Subcutaneous adipose tissue (tissue), 4 donors: ENCODE results near the gene RFT1. TPM values are rescaled to one million over a fixed set of nuclear protein-coding genes. Genes with fewer than 3 reads are reported as not detected.

Experiments
- total RNA-seq, 4 donors: library from RNA; depleted of rRNA; stranded (reverse); fragments of >200 nt; gene quantifications; one replicate each; pipeline ENCODE4 v1.1.0, GENCODE V29; 2016
- TF ChIP-seq, protein P1 (sequence below): fragments of 450-650 bp; IDR thresholded peaks from one replicate; pipeline ENCODE4 v1.5.1; 2016; ENCODE audit warnings: low read depth, mild to moderate bottlenecking, control low read depth, antibody characterized with exemption, moderate library complexity

RFT1 gene
- total RNA-seq, 4 donors from 2014 or later: 8.1 to 12.7 (median 10.7) TPM

DNA sequence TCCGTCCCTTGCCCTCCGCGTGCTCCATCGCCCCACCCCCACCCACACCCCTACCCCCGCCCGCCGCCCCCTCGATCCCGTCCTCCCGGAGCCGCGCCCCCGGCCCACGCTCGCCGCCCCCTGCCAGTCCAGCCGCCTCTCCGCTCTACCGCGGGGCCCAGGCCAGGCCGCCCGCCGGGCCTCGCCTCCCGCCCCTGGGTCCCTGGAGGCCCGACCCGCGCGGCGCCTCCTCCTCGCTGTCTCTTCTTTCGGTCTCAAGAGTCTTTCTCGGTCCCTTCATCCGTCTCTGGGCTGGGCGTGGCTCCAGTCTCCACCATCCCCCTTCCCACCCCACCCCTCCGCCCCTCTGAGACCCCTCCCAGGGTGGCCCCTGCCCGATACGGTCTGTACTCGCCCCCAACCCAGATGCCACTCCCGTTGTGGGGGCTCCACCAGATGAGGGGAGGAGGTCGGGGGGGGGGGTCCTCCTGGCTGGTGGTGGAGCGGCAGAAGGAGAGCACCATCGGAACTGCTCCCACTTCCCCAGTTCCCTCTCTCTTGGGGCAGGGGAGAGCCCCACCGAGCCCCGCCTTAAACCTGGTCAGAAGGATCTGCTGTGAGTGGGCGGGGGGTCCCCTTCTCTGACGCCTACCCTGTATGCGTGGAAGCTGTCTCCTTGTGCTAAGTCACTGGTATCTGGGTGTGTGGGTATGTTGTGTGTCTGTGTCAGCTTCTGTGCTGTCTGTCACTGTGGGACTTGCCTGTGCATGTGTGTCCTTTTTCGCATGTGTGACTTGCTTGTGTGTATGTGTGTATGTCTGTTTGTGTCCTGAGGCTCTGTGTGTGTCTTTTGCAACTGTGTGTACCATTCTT is 31.8 kb upstream of the RFT1 start:
- TF ChIP-seq, protein P1, sequence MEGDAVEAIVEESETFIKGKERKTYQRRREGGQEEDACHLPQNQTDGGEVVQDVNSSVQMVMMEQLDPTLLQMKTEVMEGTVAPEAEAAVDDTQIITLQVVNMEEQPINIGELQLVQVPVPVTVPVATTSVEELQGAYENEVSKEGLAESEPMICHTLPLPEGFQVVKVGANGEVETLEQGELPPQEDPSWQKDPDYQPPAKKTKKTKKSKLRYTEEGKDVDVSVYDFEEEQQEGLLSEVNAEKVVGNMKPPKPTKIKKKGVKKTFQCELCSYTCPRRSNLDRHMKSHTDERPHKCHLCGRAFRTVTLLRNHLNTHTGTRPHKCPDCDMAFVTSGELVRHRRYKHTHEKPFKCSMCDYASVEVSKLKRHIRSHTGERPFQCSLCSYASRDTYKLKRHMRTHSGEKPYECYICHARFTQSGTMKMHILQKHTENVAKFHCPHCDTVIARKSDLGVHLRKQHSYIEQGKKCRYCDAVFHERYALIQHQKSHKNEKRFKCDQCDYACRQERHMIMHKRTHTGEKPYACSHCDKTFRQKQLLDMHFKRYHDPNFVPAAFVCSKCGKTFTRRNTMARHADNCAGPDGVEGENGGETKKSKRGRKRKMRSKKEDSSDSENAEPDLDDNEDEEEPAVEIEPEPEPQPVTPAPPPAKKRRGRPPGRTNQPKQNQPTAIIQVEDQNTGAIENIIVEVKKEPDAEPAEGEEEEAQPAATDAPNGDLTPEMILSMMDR: no peak

DNA sequence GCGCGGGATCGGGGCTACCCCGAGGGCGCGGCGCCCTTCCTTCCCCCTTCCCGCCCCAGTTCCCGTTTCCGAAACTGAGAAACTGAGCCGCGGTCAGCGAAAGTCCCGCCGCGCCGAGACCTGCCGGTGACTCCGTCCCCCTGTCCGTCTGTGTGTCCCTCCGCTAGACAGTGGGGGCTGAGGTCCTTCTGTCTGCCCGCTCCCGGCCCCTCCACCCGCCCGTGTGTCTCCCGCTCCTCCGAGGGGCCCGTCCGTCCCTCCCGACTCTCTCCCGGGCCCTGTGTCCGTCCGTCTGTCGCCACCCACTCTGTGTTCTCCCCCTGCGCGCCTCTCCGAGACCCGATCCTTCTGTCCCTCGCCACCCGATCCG is 31.2 kb upstream of the RFT1 start:
- TF ChIP-seq, protein P1: no peak

DNA sequence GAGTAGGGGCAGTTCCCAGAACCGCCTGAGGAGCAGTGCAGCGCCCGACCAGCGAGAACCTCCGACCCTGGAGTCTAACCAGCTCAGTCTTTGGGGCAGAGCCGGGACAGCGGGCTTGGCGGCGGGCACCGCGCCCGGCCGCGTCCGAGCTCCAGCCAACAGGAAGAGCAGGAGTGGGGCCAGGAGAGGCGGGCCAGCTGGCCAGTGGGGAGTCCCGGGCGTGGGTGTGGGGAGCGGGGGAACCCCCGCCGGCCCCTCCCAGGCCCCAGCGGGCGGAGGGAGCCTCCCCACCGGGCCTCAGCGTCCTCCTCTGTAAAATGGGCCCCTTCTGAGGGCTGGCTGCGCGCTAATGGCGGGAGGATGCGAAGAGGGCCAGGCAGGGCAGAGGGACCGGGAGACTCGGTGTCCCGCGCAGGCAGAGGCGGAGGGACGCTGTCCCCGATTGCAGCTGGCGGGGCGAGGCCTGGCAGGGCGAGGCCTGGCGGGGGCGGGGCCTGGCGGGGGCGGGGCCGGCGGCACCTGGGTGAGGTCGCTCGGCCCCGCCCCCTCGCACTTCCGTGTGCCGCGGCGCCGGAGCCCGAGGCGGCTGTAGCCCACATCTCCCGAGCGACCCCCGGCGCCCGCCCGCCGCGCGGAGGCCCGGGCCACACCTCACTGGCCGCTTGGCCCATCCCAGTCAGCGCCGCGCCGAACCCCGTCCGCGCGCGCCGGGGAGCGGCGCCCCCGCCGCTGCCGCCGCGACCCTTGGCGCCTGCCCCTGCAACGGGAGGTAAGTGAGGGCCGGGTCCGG is 30.6 kb upstream of the RFT1 start, which contains the start of gene PRKCD:
Gene PRKCD, plus strand, starts transcription at position 550 of the 790 bp plus-strand sequence. CDS start 17,214 bp downstream, outside the sequence.
- TF ChIP-seq, protein P1: no peak

DNA sequence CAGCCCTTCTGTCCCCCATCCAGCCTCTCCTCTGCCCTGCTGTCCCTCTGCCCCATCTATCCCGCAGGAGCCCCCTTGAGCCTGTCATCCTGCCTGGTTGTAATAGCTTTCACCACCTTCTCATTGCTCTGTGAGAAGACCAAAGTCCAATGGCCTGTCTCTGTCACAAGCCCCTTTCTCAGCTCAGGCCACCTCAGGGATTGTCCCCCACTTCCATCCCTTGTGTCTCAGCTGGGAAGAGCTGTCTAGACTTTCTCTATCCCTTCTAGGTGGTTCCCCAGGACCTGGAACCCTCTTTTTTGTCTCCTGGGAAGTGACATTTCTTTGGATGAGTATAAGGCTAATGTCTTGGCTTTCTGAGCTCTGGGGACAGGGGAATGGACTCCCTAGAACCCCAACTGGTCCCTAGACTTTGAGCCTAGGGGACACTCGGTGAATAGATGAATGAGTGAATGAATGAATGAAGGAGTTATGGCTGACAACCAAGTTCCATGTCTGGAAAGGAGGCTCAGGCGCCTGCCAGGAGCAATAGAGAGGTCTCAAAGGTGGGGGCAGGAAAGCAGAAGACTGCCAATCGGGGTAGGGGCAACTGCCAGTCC is 29.9 kb upstream of the RFT1 start:
- TF ChIP-seq, protein P1: no peak

DNA sequence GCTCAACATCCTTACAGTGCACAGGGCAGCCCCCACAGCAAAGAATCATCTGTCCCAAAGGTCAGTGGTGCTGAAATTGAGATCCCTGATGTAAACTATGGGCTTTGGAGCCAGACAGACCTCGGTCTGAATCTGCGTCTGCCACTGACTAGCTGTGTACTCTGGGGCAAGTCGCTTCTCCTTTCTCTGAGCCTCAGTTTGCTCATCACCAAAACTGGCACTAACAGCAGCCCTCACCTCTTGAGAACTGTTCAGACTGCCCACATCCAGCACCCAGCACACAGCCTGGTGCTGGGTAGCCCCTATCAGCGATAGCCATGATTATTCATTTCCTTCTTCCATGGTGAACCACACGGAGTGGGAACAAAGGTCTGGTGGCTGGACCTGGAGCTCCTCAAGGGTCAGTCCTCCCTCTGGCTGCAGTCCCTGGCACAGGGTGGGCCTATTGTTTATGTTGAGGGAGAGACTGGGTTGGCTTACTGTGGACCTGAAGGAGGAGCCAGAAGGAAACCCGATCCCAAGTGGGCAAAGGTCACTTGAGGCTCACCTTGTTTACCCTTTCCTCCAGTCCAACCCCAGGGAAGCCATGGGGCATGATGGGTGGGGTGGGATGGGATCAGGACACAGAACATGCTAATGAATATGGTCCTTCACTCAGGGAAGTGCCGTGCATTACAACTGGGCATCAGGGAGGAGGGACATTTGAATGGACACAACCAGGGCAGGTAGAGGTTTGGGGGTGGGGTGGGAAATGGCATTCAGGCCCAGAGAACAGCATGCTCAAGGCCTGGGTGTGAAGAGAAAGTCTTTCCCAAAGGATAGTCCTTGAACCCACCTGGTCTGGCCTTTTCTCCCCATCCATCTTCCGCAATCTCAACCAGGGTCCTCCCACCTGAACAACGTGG is 29.2 kb upstream of the RFT1 start:
- TF ChIP-seq, protein P1: no peak

DNA sequence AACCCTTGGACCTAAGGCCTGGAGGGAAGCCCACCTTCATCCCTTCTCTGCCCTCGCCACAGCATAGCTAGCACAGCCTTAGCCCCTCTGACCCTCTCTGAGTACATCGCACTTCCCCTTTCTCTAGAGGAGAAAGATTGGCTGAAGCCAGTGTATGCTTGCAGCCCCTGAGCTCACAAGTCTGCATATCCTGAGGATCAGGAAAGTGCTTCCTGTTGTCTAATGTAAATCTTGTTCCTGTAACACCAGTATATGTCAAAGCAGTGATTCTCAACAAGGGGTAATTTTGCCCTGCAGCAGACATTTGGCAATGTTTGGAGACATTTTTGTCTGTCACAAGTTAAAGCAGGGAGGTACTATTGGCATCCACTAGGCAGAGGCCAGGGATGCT is 28.5 kb upstream of the RFT1 start:
- TF ChIP-seq, protein P1: no peak
